Islet of Langerhans (tissue), 1 donor: ENCODE measurements around the gene ADAM11.
A peak's percentile ranks its signal among the peaks of the same experiment; 100 is the strongest.
"Not testable (repeated sequence)": the region's sequence is repeated elsewhere in the genome, so short reads cannot be mapped to it uniquely, and the experiment has no call there.

ENCODE experiments used
- FAIRE-seq: peaks from one replicate; lab custom pipeline; 2011; peaks lifted over from hg19 to GRCh38; lab: Jason Lieb, UNC

ADAM11 gene

GRCh38 chr17:44796731-44797130 lies 37.9 kb downstream of the ADAM11 start:
- no peak for FAIRE-seq

GRCh38 chr17:44797802-44798201 lies 39.0 kb downstream of the ADAM11 start:
- FAIRE-seq: no peak

- FAIRE-seq: no peak
Observed at GRCh38 chr17:44798356-44798755, 39.6 kb downstream of the ADAM11 start.

GRCh38 chr17:44801880-44802279 lies 43.1 kb downstream of the ADAM11 start:
- FAIRE-seq: no peak

- no peak for FAIRE-seq
Observed at GRCh38 chr17:44804302-44805089, 45.7 kb downstream of the ADAM11 start.

DNA sequence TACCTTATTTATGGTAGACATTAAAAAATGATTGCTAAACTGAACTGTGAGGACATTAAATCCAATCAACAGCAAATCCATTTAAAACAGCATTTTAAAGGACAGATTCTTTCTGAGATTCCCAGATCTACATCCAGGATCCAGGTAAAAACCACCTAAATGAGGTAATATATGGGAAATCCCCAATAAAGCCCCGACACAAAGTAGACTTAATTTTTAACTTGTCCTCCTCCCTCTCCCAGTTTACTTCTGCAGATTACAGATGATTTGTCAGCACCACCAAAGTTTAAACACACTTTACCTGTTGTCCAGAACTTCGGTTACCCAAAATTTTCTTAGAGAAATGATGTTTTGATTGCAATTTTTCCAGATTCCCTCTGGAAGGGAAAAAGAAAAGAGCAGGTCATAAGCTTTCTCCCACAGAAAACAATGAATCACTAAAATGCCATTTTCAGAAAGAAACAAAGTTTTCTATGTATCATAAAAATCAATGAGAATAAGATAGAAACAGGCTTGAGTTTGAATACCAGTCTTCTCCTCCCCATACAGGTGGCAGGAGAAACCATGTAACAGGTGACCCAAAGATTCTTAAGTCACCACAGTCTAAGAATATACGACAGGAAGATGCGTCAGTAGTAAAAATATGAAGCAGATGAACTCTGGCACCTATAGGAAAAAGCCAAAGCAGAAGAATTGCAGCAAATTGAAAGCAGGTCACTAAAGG lies 48.5 kb downstream of the ADAM11 start:
- FAIRE-seq: no peak

DNA sequence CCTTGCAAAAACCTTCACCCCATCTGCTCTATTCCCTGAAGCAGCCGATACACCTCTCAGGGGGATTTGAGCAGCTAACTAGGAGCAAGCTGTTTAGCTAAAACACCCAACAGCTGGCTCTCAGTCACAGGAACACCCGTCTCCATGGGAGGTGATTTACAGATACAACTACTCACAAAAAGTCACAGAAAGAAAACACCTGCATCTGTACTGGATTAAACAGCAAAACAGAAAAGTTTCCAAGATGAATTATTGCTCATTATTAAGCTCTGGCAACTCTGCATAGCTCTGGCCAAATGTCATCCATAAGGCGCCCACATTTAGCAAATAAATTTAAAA lies 49.0 kb downstream of the ADAM11 start:
- no peak for FAIRE-seq

DNA sequence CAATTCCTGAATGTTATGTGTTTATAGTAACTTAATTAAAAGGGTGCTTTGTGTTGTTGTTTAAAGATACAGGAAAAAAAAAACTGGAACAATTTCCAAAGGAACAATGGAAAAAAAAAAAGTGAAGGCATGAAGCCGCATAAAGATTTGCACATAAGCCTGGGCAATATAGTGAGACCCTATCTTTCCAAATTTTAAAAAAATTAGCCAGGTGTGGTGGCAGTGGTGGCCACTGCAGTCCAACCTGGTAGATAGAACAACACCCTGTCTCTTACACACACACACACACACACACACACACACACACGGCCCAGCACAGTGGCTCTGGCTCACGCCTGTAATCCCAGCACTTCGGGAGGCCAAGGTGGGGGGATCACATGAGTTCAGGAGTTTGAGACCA lies 49.4 kb downstream of the ADAM11 start:
- no peak for FAIRE-seq

GRCh38 chr17:44808656-44809388 lies 50.0 kb downstream of the ADAM11 start:
- FAIRE-seq: not testable (repeated sequence)

GRCh38 chr17:44812263-44812662 lies 53.5 kb downstream of the ADAM11 start:
- no peak for FAIRE-seq

- FAIRE-seq: not testable (repeated sequence)
Observed at GRCh38 chr17:44818508-44818907, 59.7 kb downstream of the ADAM11 start.

- peak; percentile 41 for FAIRE-seq
Observed at GRCh38 chr17:44820631-44821212, 61.9 kb downstream of the ADAM11 start.

- FAIRE-seq: not testable (repeated sequence)
Observed at GRCh38 chr17:44825236-44825635, 66.4 kb downstream of the ADAM11 start.

DNA sequence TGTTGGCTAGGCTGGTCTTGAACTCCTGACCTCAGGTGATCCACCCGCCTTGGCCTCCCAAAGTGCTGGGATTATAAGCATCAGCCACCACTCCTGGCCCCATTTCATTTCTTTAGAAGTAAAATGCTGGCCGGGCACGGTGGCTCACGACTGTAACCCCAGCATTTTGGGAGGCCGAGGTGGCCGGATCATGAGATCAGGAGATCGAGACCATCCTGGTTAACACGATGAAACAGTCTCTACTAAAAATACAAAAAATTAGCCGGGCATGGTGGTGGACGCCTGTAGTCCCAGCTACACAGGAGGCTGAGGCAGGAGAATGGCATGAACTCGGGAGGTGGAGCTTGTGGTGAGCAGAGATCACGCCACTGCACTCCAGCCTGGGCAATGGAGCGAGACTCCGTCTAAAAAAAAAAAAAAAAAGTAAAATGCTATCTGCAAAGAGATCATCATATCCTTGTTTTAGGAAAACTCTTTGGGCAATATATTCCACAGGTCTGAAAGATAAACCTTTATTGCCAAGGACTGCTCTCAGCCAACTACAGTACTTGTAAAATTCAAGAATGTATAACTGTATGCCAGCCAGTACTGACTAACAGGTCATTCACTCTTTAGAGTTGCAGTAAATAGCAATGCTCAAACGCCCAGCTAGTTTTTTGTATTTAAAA lies 67.5 kb downstream of the ADAM11 start:
- no peak for FAIRE-seq

DNA sequence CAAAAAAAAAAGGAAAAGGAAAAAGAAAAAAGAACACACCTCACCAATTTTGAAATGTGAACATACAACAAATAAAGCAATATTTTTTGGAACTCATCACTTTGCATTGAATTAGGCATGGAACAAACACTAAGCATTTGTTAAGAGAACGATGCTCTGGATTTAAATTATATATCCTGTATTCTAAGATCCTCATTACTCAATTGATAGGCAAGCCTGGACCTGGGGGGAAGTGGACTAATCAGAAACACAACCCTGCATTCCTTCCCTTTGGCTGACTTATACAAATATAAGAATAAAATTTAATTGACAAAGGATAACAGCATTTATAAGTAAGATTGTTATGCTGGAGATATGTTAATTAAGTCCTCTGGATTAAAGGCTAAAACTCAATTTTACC lies 69.1 kb downstream of the ADAM11 start:
- FAIRE-seq: no peak

DNA sequence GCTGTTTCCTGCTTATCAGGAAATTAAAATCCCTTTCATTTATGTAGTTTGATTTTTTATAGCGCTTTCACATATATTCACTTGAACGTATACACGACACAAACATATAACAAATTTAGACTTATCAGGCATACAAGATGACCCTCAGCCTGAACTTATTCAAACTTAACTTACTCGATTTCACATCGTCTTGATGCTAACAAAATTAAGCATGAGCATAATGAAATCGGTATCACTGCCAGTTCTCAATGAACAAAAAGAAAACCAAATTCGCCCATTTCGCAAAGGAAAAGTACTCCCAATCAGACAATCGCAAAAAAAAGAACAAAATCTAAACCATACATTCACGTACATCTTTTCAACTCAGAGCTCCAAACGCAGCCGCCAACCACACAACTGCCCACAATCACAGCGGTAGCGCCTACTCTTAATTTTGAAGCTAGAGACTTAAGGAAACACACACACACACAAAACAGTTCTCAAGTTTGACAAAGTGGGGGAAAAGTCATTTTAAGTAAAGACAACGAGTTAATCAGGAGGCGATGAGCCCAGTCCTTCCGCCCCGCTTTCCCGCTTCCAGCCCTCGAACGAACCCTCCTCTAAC lies 70.2 kb downstream of the ADAM11 start:
- FAIRE-seq: no peak

DNA sequence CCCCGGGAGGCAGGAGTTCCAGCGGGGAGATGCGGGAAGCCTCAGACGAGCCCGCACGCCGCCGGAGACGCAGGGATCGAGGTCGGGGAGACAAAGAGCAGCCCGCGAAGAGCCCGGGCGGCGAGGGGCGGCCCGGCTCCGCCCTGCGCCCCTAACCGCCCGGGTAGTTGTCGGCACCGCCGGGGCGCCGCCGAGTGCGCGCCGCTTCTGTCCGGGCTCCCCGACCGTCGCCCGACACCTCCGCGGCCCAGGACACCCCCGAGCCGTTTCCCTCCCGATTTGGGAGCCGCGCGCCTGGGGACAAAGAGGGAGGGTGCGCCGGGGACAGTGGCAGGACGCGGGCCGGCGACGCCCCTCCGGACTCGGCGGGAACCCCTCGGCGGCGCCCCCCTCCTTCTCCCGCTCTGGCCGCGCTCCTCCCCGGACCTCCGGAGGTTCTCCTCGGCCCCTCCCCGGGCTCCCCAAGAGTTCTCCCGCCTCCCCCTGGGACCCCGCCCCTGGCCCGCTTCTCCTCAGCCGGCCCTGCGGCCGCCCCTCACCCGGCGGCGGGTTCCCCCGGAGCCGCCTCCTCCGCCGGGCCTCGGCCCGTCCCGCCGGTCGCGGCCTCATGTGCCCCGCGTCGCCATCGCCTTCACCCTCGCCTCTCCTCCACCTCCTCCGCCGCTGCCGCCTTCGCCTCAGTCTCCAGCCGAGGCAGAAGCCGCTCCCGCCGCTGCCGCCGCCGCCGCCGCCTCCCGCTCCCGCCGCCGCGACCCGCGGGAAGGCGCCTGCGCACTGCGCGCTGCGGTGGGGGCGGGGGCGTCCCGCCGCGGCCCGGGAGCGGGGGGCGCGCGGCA lies 71.0 kb downstream of the ADAM11 start, which contains the start of gene GJC1:
Gene GJC1, minus strand, starts transcription at position 765 of the 836 bp plus-strand sequence. CDS start 24,470 bp downstream, outside the sequence.
- no peak for FAIRE-seq

DNA sequence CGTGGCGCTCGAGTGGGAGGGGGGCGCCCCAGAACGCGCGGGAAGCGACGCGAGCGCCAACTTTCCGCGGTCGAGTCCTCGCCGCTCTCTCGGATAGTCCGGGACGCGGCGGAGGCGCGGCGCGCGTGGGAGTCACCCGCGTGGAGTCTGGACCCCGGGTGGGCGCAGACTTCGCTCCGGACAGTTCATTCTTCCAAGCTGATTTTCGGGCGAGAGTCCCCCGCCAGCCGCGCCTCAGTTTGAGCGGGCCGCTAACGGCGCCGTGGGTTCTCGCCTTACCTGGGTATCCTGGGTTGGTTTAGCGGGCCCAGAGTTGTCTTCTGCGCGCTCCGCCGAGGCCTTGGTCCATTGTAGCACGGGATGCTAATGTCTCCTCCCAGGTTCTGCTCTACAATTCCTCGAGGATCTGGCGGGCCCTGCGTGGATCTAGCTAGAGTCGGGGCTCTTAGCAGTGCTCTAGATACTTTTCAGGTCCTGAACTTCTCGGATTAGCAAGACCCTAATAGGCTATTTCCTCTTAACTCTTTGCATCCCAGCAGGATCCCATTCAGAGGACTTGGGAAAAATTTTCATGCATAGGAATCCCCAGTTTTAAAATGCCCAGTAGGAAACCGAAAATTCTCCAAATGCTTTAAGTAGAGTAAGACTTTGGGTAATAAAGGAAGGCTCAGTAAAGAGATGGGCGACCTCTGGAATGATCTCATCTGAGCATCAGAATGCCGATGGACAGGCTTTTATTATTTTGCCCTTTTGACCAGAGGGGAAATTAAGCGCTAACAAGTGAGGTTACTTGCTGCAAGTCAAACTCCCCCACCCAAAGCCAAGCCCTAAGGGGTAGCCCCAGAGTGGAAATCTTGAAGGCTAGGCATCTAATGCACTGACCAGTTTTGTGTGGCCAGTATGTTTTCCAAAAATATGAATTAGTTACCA lies 71.8 kb downstream of the ADAM11 start:
- no peak for FAIRE-seq

- FAIRE-seq: no peak
Observed at GRCh38 chr17:44831371-44831770, 72.6 kb downstream of the ADAM11 start.
